ENCODE measurements around the gene WDR5. TPM values are rescaled to one million over a fixed set of nuclear protein-coding genes. Genes with fewer than 3 reads are reported as not detected.
A peak's percentile ranks its signal among the peaks of the same experiment; 100 is the strongest.

WDR5 gene
- total RNA-seq (10 to 100 TPM; 52.4 to 54.9 TPM), polyA plus RNA-seq (ENCODE audit: insufficient read depth, low read depth, low replicate concordance) (91.4 TPM)
- long read RNA-seq, donor 1, transcript WDR5-201 (14 exons, 3,151 nt), result major isoform, 14 of 14 reads
- long read RNA-seq, donor 1, partial matches to known transcripts, result 0 of 14 reads
- long read RNA-seq, donor 1, other reads (novel, unspliced or antisense), result 0 of 14 reads
- long read RNA-seq, donor 2, partial matches to known transcripts, result 0 of 4 reads
- long read RNA-seq, donor 2, other reads (novel, unspliced or antisense), result 0 of 4 reads

DNA sequence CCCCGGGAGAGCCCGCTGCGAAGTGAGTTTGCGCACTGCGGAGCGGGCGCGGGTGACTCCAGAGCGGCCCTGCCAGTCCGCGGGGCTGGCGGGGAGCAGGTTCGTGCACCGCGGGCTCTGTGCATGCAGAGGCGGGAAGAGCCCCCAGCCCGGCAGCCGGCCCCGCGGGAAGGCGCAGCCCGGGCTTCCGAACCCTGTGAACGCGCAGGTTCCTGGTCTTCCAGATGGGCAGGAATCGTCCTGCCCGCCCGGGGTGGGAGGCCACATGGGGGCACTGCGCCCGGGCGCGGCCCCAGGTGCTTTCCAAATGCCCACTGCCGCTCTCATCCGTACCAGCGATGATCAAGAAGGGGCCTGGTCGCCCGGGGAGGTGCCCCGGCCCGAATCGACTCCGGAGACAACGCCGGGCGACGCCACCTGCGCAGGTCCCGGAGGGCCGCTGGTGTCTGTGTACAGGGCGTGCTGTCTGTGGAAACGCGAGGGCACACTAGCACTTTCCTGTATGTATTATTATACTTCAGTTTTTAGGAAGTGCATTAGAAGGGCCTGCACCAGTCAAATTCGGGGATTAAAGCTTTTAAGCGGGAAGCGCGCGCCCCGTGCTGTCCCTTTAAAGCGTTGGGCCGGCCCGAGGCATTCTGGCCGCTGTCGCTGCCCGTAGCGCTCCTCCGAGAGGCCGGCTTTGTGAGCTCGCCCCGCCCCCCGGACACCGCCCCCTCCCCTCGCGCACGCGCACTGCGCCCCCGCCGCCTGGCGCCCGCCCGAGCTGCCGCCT is at the start of gene WDR5:
Gene WDR5 (plus strand): TSS at position 740 of the 775 bp plus-strand sequence. CDS start 3,796 bp downstream, outside the sequence.
- TF ChIP-seq, protein P1, sequence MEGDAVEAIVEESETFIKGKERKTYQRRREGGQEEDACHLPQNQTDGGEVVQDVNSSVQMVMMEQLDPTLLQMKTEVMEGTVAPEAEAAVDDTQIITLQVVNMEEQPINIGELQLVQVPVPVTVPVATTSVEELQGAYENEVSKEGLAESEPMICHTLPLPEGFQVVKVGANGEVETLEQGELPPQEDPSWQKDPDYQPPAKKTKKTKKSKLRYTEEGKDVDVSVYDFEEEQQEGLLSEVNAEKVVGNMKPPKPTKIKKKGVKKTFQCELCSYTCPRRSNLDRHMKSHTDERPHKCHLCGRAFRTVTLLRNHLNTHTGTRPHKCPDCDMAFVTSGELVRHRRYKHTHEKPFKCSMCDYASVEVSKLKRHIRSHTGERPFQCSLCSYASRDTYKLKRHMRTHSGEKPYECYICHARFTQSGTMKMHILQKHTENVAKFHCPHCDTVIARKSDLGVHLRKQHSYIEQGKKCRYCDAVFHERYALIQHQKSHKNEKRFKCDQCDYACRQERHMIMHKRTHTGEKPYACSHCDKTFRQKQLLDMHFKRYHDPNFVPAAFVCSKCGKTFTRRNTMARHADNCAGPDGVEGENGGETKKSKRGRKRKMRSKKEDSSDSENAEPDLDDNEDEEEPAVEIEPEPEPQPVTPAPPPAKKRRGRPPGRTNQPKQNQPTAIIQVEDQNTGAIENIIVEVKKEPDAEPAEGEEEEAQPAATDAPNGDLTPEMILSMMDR (IDR thresholded peaks at IDR 0.05), result peak in 1 of 3 experiments; percentile 16
- no peak for TF ChIP-seq POLR2A (IDR thresholded peaks at IDR 0.05)
- Histone ChIP-seq H3K36me3 (ENCODE audit: low read depth, missing control alignments) (no peaks in the 10 kb centered on the region), H3K27me3 (no peaks in the 10 kb centered on the region), H3K27ac (peak within 1 kb of the TSS; percentile 77 to 80), H3K4me1 (peaks cover 37% of the 10 kb centered on the region), H3K9me3 (no peaks in the 10 kb centered on the region), H3K4me3 (peak within 1 kb of the TSS; percentile 71 to 98)
- DNase-seq, result peak; percentile 94
- WGBS, 2 donors, result 0% methylated on average over 5 to 39 of the region's 81 CpGs
- intact Hi-C loops (cut with DNase I; ENCODE audit: low total_unique reads), result no loop called here

DNA sequence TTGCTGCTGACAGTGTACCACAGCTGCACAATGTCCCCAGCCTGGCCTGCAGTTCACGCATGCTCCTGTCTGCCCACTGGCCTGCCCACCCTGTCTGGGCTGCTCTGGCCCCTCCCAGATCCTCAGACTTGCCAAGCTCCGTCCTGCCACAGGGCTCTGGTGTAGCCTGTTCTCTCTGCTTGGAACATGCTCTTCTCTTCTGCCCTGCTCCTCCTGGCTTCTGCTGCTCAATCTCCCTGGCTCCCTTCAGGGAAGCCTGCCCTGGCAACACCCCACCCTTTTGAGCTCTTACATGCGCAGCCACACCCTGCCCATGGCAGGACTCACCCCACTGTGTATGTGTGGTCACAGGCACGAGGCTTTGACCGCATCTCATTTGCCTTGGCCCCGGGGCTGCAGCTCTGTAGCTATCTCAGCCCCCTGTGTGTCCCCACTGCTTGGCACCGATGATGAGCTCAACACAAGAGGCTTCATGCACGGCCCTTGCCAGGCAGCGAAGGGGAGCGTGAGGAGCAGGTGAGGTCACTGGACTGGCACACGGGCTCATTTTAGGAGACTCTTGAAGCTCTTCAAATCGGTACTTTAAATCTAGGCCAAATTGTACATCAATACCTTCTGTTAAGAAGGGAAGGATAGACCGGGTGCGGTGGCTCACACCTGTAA is 47.7 kb upstream of the WDR5 start:
- Histone ChIP-seq H3K27ac (no peak overlapping the region), H3K27me3 (no peaks in the 10 kb centered on the region), H3K4me1 (no peaks in the 10 kb centered on the region), H3K9me3 (no peaks in the 10 kb centered on the region), H3K36me3 (ENCODE audit: low read depth, missing control alignments) (no peaks in the 10 kb centered on the region), H3K4me3 (no peak overlapping the region)
- 88 to 89% methylated on average over 14 of the region's 14 CpGs for WGBS, 2 donors
- TF ChIP-seq, protein P1 (IDR thresholded peaks at IDR 0.05), result no peak
- TF ChIP-seq POLR2A (IDR thresholded peaks at IDR 0.05), result no peak
- intact Hi-C loops (cut with DNase I; ENCODE audit: low total_unique reads), result no loop called here
- no peak for DNase-seq

DNA sequence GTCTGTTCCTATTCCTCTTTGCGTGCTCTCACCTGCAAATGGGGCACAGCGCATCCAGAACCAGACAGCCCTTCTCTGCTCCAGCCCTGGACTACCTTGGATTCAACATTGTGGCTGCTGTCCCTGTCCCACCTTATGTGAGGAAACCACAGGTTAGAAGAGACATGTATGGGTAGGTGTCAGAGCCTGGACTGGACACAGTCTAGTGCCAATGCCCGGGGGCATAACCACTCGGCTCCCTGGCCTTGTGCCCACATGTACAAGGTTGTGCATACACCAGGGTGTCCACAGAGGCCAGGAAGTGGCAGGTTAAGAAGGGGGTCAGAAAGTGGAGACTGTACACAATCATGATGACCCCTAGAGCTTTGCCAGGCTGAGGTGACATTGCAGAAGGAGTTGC is 45.9 kb upstream of the WDR5 start:
- intact Hi-C loops (cut with DNase I; ENCODE audit: low total_unique reads), result no loop called here
- TF ChIP-seq, protein P1 (IDR thresholded peaks at IDR 0.05), result no peak
- no peak for TF ChIP-seq POLR2A (IDR thresholded peaks at IDR 0.05)
- H3K36me3 ChIP-seq (ENCODE audit: low read depth, missing control alignments), result no peaks in the 10 kb centered on the region
- no peaks in the 10 kb centered on the region for H3K9me3 ChIP-seq
- no peak for DNase-seq
- WGBS, 2 donors, result 82 to 87% methylated on average over 4 of the region's 4 CpGs
- no peak overlapping the region for H3K27ac ChIP-seq
- no peaks in the 10 kb centered on the region for H3K27me3 ChIP-seq
- H3K4me1 ChIP-seq, result no peaks in the 10 kb centered on the region
- no peak overlapping the region for H3K4me3 ChIP-seq

DNA sequence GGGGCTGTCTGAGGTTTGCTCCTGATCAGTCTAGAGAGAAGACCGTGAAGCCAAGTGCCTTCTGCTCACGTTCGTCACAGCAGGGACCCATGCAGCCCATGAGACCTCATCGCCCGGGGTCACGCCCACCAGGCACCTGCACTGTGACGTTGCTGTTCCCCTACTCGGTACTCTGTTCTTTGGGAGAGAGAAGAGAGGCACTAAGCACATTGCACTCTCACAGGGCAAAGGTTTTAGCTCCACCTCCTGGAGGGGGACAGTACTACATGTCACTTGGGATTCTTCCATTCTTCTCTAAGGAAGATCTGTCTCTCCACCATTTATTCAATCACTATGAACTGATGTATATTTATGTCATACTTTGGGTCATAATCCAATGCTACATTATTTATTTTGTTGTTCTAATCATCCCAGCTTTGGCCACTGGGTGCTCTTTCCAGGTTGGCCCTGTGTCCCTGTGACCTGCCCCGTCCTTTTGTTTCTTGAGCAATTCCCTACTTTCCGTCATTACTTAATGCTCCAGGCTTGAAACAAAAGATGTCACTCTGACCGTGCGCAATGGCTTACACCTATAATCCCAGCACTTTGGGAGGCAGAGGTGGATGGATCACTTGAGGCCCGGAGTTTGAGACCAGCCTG is 36.6 kb upstream of the WDR5 start:
- Histone ChIP-seq H3K27me3 (no peaks in the 10 kb centered on the region), H3K4me1 (no peaks in the 10 kb centered on the region), H3K4me3 (no peak overlapping the region), H3K9me3 (no peaks in the 10 kb centered on the region), H3K36me3 (ENCODE audit: low read depth, missing control alignments) (no peaks in the 10 kb centered on the region), H3K27ac (no peak overlapping the region)
- 56 to 67% methylated on average over 13 of the region's 13 CpGs for WGBS, 2 donors
- intact Hi-C loops (cut with DNase I; ENCODE audit: low total_unique reads), result no loop called here
- TF ChIP-seq POLR2A (IDR thresholded peaks at IDR 0.05), result no peak
- TF ChIP-seq, protein P1 (IDR thresholded peaks at IDR 0.05), result peak; percentile 36 to 48 (median 38)
- no peak for DNase-seq

Measured in testis (tissue), 5 donors.